Lung (tissue), 12 donors: ENCODE data around the gene EEA1. TPM values are rescaled to one million over a fixed set of nuclear protein-coding genes. Genes with fewer than 3 reads are reported as not detected.

Experiments
- ATAC-seq: fragments of 200-7000 bp; cut with Tn5 transposase; one replicate; pipeline ENCODE4 v1.9.1; 2020; ENCODE audit warnings: moderate number of reproducible peaks; ENCODE audit not compliant: insufficient read depth, low FRiP score
- DNase-seq, 3 donors: peaks; one replicate each; pipeline ENCODE4 v3.0.0-alpha.2; 2013 to 2017
- H3K27ac ChIP-seq, 2 donors: one replicate each; pipeline ENCODE4 v1.5.1; 2013; ENCODE audit warnings: mild to moderate bottlenecking in 2 of 2, moderate library complexity in 2 of 2, control low read depth in 1 of 2, inconsistent platforms in 1 of 2, low read depth in 1 of 2, low read length in 1 of 2
- H3K27me3 ChIP-seq, 3 donors: one replicate each; pipeline ENCODE4 v1.5.1; 2013; ENCODE audit warnings: low read length in 2 of 3; ENCODE audit not compliant: control insufficient read depth in 3 of 3, insufficient read depth in 3 of 3
- H3K36me3 ChIP-seq, 4 donors: one replicate each; pipeline ENCODE4 v1.5.1; 2013; ENCODE audit warnings: low read length in 4 of 4, mild to moderate bottlenecking in 1 of 4, moderate library complexity in 1 of 4; ENCODE audit not compliant: control insufficient read depth in 4 of 4, insufficient read depth in 4 of 4
- H3K4me1 ChIP-seq, 5 donors: one replicate each; pipeline ENCODE4 v1.5.1; 2013; ENCODE audit warnings: low read length in 5 of 5, mild to moderate bottlenecking in 2 of 5, moderate library complexity in 1 of 5; ENCODE audit not compliant: control insufficient read depth in 5 of 5, insufficient read depth in 5 of 5
- H3K4me3 ChIP-seq: one replicate; pipeline ENCODE4 v1.5.1; 2013; ENCODE audit warnings: mild to moderate bottlenecking, control low read depth, moderate library complexity
- H3K9ac ChIP-seq, 2 donors: one replicate each; pipeline ENCODE4 v1.5.1; 2013; ENCODE audit warnings: low read length in 2 of 2, control low read depth in 1 of 2; ENCODE audit not compliant: insufficient read depth in 1 of 2
- H3K9me3 ChIP-seq, 4 donors: one replicate each; pipeline ENCODE4 v1.5.1; 2013; ENCODE audit warnings: low read length in 3 of 4, mild to moderate bottlenecking in 1 of 4, moderate library complexity in 1 of 4; ENCODE audit not compliant: control insufficient read depth in 4 of 4, insufficient read depth in 3 of 4
- WGBS, 2 donors: extraction: QIAGEN DNeasy Blood & Tissue Kit; methylation state at CpG; one replicate each; pipeline ENCODE4 v1.1.7; 2013; 5-methylcytosine and 5-hydroxymethylcytosine counted together
- polyA plus RNA-seq, 2 donors: library from polyadenylated mRNA; stranded (reverse); fragments of 200-250 nt; gene quantifications; one replicate each; pipeline ENCODE4 v1.2.1, GENCODE V29; 2013
- total RNA-seq, 2 donors: library from RNA; depleted of rRNA in 1 of 2; stranded (reverse); fragments of >200 nt in 1 of 2; gene quantifications; one replicate each; pipeline ENCODE4 v1.2.1, GENCODE V29; 2014 to 2021
- TF ChIP-seq, protein P1 (sequence below): IDR thresholded peaks from 2 replicates; pipeline ENCODE4 v1.5.1; 2012; ENCODE audit warnings: mild to moderate bottlenecking; ENCODE audit errors: control extremely low read depth, extremely low read depth
- donor health status: control.
- donor health status: control.
- donor health status: Bipolar disorder and iron deficiency.
- donor health status: healthy.
- donor health status: DM: yes; HTN: yes; CAD: no.

The EEA1 gene
- total and polyA plus RNA-seq, 4 donors, result 3.7 to 37.0 (median 15.8) TPM

DNA sequence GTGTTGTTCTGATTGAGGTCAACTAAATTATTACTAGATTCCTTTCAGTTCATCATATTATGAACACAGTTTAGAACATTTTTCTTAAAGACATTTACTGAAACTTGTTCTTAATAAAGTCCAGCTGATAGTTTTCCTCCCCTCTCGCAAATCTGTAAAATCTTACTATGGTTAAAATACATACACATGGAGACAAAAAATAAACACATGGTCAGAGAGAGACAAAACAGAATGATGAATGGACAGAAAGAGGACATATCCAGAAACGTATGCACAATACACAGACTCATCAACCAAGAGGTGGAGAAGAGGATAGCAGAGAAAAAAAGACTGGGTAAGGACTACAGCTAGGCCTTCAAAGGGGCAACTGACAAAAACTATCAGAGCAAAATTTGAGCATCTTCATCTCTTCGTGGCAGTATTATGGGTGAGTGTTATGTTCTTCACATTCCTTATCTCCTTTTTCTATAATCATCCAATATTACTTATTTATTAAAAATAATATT, 38.4 kb downstream of the EEA1 start:
- Histone ChIP-seq H3K4me1 (peaks cover 0 to 2% (median 0%) of the 10 kb centered on the region in 5 donors), H3K9ac (no peak overlapping the region), H3K36me3 (peaks cover 0 to 5% (median under 1%) of the 10 kb centered on the region in 4 donors), H3K9me3 (no peaks in the 10 kb centered on the region), H3K4me3 (no peak overlapping the region), H3K27ac (no peak overlapping the region), H3K27me3 (no peaks in the 10 kb centered on the region)
- TF ChIP-seq, protein P1, sequence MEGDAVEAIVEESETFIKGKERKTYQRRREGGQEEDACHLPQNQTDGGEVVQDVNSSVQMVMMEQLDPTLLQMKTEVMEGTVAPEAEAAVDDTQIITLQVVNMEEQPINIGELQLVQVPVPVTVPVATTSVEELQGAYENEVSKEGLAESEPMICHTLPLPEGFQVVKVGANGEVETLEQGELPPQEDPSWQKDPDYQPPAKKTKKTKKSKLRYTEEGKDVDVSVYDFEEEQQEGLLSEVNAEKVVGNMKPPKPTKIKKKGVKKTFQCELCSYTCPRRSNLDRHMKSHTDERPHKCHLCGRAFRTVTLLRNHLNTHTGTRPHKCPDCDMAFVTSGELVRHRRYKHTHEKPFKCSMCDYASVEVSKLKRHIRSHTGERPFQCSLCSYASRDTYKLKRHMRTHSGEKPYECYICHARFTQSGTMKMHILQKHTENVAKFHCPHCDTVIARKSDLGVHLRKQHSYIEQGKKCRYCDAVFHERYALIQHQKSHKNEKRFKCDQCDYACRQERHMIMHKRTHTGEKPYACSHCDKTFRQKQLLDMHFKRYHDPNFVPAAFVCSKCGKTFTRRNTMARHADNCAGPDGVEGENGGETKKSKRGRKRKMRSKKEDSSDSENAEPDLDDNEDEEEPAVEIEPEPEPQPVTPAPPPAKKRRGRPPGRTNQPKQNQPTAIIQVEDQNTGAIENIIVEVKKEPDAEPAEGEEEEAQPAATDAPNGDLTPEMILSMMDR, result no peak
- DNase-seq (no peak), ATAC-seq (no peak)
- WGBS, 2 donors, result 80 to 81% methylated on average over 3 of the region's 3 CpGs

DNA sequence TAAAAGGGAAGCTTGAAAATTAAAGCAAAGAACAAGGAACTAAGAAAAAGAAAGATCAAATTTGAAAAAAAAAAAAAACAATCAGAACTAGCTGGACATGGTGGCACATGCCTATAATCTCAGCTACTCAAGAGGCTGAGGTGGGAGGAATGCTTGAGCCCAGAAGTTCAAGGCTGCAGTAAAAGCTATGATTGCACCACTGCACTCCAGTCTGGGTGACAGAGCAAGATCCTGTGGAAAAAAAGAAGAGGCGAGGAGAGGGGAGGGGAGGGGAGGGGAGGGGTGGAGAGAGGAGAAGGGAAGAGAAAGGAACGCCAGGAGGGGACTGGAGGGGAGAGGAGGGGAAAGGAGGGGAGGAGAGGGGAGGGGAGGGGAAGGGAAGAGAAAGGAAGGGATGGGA, 43.0 kb downstream of the EEA1 start:
- no peaks in the 10 kb centered on the region for H3K9me3 ChIP-seq
- peaks cover 0 to 6% (median 5%) of the 10 kb centered on the region in 4 donors for H3K36me3 ChIP-seq
- H3K27me3 ChIP-seq, result no peaks in the 10 kb centered on the region
- H3K9ac ChIP-seq, result no peak overlapping the region
- DNase-seq, result no peak
- no peak overlapping the region for H3K27ac ChIP-seq
- no peak overlapping the region for H3K4me3 ChIP-seq
- TF ChIP-seq, protein P1, result no peak
- no peaks in the 10 kb centered on the region for H3K4me1 ChIP-seq
- no peak for ATAC-seq
- 61 to 67% methylated on average over 1 of the region's 2 CpGs for WGBS, 2 donors

DNA sequence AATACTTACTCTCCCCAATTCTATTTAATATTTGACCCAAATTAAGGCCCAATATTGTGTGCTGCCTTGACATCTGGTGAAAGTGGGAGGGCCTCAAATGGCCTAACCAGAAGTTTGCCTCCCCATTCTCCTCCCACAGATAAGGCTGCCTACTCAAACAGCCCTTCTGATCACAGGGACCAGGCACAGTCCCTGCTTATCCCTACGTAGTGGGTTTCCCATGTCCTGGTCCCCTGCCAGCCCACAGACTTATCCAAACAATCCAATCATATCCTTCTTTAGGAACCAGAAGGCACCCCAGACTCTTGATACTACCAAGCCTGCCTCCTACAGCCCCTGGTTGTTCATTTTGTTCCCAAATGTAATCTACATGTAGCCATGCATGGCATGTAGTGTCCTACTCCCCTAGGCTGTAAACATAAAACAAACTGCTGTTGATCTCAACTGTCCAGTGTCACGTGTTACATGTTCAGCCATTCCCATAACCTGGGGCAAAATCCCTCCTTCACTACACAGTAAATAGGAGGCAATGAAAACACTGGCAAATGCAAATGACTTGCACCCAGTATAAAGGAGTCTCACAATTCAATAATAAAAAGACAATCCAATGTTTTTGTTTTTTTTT, 49.3 kb downstream of the EEA1 start:
- 87% methylated on average over 2 of the region's 2 CpGs for WGBS, 2 donors
- ATAC-seq, result no peak

More for the DNA sequence above, 49.3 kb downstream of the EEA1 start:
- Histone ChIP-seq H3K4me1 (peaks cover 0 to 2% (median 0%) of the 10 kb centered on the region in 5 donors), H3K4me3 (no peak overlapping the region), H3K9me3 (peaks cover 0 to 3% (median under 1%) of the 10 kb centered on the region in 4 donors), H3K36me3 (peaks cover 1 to 30% (median 6%) of the 10 kb centered on the region in 4 donors), H3K27me3 (no peaks in the 10 kb centered on the region), H3K27ac (no peak overlapping the region), H3K9ac (no peak overlapping the region)
- no peak for DNase-seq
- TF ChIP-seq, protein P1, result no peak
